ENCODE results near the gene CDK5RAP1. TPM values are rescaled to one million over a fixed set of nuclear protein-coding genes. Genes with fewer than 3 reads are reported as not detected.

Gene CDK5RAP1
- total and polyA plus RNA-seq, 2 of the 4 experiments (the other 2 are of a cell fraction) = 23.9 to 28.1 TPM

DNA sequence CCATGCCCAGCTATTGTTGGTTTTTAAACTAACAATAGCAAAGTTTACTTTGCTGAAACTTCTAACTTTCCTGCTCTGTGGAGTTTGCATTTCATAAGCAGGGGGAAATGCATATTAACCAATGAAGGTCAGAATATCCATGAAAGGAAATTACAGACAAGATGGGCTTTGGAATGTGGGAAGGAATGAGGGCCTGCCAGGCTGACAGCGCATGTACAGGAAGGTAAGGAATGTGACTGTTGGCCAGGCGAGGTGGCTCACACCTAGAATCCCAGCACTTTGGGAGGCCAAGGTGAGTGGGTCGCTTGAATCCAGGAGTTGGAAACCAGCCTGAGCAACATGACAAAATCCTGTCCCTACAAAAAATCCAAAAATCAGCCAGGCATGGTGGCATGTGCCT lies 49.6 kb downstream of the CDK5RAP1 start:
- no peaks in the 10 kb centered on the region for H3K9me3 ChIP-seq (ENCODE audit: control insufficient read depth, insufficient read depth, low read length)
- H3K14ac ChIP-seq (replicated peaks; ENCODE audit: low read depth, low read length) = no peak overlapping the region
- no peaks in the 10 kb centered on the region for H3K27me3 ChIP-seq (ENCODE audit: control insufficient read depth, insufficient read depth, low read length)
- DNase-seq (no peak), ATAC-seq (ENCODE audit: low read depth) (no peak; the same call in 1 of the 2 replicates)
- no peak overlapping the region for H3K18ac ChIP-seq (ENCODE audit: low read depth, low read length)
- no peak overlapping the region for H2AFZ ChIP-seq (replicated peaks; ENCODE audit: low read length, poor library complexity)
- ChIA-PET CTCF (interaction anchor here (0.7 kb wide), 1 partner anchor 1288 kb away, joined by 3 read pairs; no protein-coding TSS in a partner anchor), POLR2A (ENCODE audit: unreplicated experiment) (no interaction called here)
- no peaks in the 10 kb centered on the region for H3K79me1 ChIP-seq (ENCODE audit: low read depth in 1 of 2, low read length in 2 of 2)
- H2AK5ac ChIP-seq (ENCODE audit: low read depth, low read length) = no peak overlapping the region
- H2AK9ac ChIP-seq (replicated peaks; ENCODE audit: low read depth, low read length, poor library complexity) = no peak overlapping the region
- H2BK20ac ChIP-seq (ENCODE audit: low read depth, low read length) = no peak overlapping the region
- no peak overlapping the region for H2BK5ac ChIP-seq (ENCODE audit: low read depth, low read length, poor library complexity, severe bottlenecking)
- in situ Hi-C loops (cut with MboI; ENCODE audit: low sequenced_read_pairs) (no loop called here), dilution Hi-C loops (cut with HindIII; ENCODE audit: low sequenced_read_pairs, unreplicated experiment) (no loop called here), intact Hi-C loops (cut with micrococcal nuclease) (no loop called here)
- H3K4me2 ChIP-seq (ENCODE audit: low read depth, low read length) = no peak overlapping the region
- H3K23ac ChIP-seq (ENCODE audit: low read depth, low read length) = no peak overlapping the region
- no peak overlapping the region for H4K5ac ChIP-seq (ENCODE audit: low read depth, low read length)
- H3K4me3 ChIP-seq (ENCODE audit: insufficient read depth, low read depth, low read length) = no peak overlapping the region
- H3K56ac ChIP-seq (ENCODE audit: extremely low read depth, insufficient read depth, low read length) = no peak overlapping the region
- no peak overlapping the region for H3K9ac ChIP-seq (ENCODE audit: low read depth, low read length)
- peaks cover 8% of the 10 kb centered on the region; the same call in 1 of the 2 replicates for H3K9me1 ChIP-seq (ENCODE audit: insufficient read depth, low read length)
- TF ChIP-seq POLR2A (IDR thresholded peaks at IDR 0.05; ENCODE audit: low read depth, low read length) = no peak
- TF ChIP-seq NFE2L2 (IDR thresholded peaks at IDR 0.05; ENCODE audit: low read depth, low read length) = no peak
- TF ChIP-seq MAZ (IDR thresholded peaks at IDR 0.05; ENCODE audit: borderline replicate concordance, low read depth, low read length) = no peak
- no peak for TF ChIP-seq RFX5 (IDR thresholded peaks at IDR 0.05; ENCODE audit: low read depth, low read length)
- BruUV-seq (replicated peaks) = no TSS peak
- H2BK15ac ChIP-seq (ENCODE audit: low read depth, low read length) = no peak overlapping the region
- WGBS, 2 experiments (ENCODE audit: extremely low coverage in 2 of 2, insufficient read length in 1 of 2) = no CpG with 5 or more reads among the region's 3 CpGs
- H3K4ac ChIP-seq (ENCODE audit: low read depth, low read length) = no peak overlapping the region
- H4K8ac ChIP-seq (ENCODE audit: low read depth in 2 of 2, low read length in 2 of 2) = no peak overlapping the region
- H3K36me3 ChIP-seq (ENCODE audit: control insufficient read depth, insufficient read depth, low read length) = peaks cover 8% of the 10 kb centered on the region
- H4K20me1 ChIP-seq (ENCODE audit: insufficient read depth, low read length) = no peaks in the 10 kb centered on the region; the same call in 1 of the 2 replicates
- H3K4me1 ChIP-seq (ENCODE audit: control insufficient read depth, insufficient read depth, low read length) = no peaks in the 10 kb centered on the region; the same call in 1 of the 2 replicates
- no peak overlapping the region for H3K27ac ChIP-seq (ENCODE audit: insufficient read depth, low read length)
- no peak overlapping the region for H2BK120ac ChIP-seq (ENCODE audit: low read depth, low read length)
- no peak overlapping the region; the same call in 1 of the 2 replicates for H4K91ac ChIP-seq (ENCODE audit: insufficient read depth, low read depth, low read length)

Data from IMR-90 (cell line).